GM12801 (cell line): ENCODE data around the gene RYR2.

Source experiments
- TF ChIP-seq, protein P1 (sequence below): IDR thresholded peaks from one replicate; pipeline ENCODE4 v1.5.1; 2011; ENCODE audit warnings: control low read depth; ENCODE audit not compliant: insufficient read length; ENCODE audit errors: extremely low read depth

RYR2 gene

GRCh38 chr1:237309595-237310118 lies 267.7 kb downstream of the RYR2 start:
- TF ChIP-seq, protein P1, sequence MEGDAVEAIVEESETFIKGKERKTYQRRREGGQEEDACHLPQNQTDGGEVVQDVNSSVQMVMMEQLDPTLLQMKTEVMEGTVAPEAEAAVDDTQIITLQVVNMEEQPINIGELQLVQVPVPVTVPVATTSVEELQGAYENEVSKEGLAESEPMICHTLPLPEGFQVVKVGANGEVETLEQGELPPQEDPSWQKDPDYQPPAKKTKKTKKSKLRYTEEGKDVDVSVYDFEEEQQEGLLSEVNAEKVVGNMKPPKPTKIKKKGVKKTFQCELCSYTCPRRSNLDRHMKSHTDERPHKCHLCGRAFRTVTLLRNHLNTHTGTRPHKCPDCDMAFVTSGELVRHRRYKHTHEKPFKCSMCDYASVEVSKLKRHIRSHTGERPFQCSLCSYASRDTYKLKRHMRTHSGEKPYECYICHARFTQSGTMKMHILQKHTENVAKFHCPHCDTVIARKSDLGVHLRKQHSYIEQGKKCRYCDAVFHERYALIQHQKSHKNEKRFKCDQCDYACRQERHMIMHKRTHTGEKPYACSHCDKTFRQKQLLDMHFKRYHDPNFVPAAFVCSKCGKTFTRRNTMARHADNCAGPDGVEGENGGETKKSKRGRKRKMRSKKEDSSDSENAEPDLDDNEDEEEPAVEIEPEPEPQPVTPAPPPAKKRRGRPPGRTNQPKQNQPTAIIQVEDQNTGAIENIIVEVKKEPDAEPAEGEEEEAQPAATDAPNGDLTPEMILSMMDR = no peak

DNA sequence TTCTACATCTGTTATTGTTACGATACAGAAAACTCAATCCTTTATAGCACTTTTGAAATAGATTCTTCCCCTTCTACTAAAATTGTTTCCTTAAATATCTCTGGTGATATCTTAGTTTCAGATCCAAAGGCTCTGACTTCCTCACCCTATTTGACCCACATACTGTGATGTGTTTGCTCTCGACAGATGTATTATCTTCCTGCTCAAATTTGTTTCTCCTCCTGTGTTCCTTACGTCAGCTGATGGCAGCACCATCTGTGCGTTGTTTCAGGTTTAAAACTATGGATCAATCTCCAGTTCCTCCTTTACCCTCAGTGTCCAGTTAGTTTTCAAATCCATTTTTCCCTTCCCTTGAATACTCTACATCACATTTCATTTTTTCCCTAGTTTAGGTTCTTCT lies 274.4 kb downstream of the RYR2 start:
- TF ChIP-seq, protein P1 = no peak

- TF ChIP-seq, protein P1 = no peak
Observed at GRCh38 chr1:237318748-237319147, 276.8 kb downstream of the RYR2 start.

DNA sequence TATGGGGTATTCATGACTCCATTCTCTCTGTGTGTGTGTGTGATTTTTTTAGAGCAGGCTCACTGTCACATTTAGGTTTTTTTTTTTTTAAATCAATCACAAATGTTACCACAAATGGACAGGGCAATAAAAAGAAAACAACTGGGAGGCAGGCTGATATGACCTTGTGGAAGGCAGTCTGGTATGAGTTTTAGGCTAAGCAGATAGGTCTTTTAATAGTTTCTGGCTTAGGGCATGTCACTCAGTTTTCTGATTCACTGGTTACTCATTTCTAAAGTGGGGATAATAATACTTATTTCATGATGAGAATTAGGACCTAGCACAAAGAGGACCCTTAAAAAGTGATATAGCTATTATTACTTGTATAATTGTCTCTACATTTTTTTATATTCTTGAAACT lies 278.9 kb downstream of the RYR2 start:
- TF ChIP-seq, protein P1 = no peak

- TF ChIP-seq, protein P1 = no peak
Observed at GRCh38 chr1:237324226-237324625, 282.2 kb downstream of the RYR2 start.

GRCh38 chr1:237327061-237327460 lies 285.1 kb downstream of the RYR2 start:
- TF ChIP-seq, protein P1 = no peak

- TF ChIP-seq, protein P1 = no peak
Observed at GRCh38 chr1:237340892-237341291, 298.9 kb downstream of the RYR2 start.

DNA sequence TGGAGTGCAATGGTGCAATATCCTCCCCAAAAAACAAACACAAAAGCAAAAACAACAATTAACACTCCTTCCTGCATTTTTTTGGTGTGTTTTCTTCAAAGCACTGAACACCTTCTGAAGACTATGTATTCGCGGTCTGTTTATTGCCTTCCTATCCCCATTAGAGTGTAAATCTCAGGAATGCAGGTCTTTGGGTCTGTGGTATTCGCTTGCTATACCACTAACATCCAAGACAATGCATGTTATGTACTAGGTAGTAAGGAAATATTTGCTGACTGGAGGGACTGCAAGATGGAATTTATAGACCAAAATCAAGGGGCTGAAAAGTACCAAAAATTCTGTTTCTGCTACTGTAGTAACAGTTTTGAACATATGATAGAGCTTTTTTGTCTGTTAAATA lies 299.4 kb downstream of the RYR2 start:
- TF ChIP-seq, protein P1 = no peak
